Measurements from ENCODE around the gene SEC31A. TPM values are rescaled to one million over a fixed set of nuclear protein-coding genes. Genes with fewer than 3 reads are reported as not detected.
"Not testable (repeated sequence)": the region's sequence is repeated elsewhere in the genome, so short reads cannot be mapped to it uniquely, and the experiment has no call there.

Gene SEC31A
- total RNA-seq, 4 donors from 2014 or later = 117 to 458 (median 253) TPM

DNA sequence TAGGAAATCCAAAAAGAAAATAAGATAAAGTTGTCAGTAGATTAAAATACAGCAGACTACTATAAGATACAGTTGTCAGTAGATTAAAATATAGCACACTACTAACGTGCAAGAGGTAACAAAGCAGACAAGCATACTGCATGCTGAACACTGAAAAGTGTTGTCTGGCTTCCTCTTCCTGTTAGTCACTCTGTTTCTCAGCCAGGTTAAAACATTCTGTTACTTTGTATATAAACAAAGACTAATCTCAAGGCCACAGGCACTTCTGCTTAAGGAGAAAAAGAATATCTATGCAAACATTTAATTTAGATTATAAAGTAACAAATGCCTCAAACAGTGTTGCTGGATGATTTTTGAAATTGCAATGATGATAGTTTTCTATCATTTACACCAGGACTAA, 51.3 kb downstream of the SEC31A start:
- no peaks in the 10 kb centered on the region for H3K4me1 ChIP-seq
- no peaks in the 10 kb centered on the region for H3K9me3 ChIP-seq
- no peak overlapping the region for H3K4me3 ChIP-seq
- H3K27ac ChIP-seq = no peak overlapping the region
- DNase-seq = no peak
- intact Hi-C loops (cut with DNase I; ENCODE audit: low total_unique reads) = no loop called here
- TF ChIP-seq POLR2A (IDR thresholded peaks at IDR 0.05) = no peak
- TF ChIP-seq, protein P1, sequence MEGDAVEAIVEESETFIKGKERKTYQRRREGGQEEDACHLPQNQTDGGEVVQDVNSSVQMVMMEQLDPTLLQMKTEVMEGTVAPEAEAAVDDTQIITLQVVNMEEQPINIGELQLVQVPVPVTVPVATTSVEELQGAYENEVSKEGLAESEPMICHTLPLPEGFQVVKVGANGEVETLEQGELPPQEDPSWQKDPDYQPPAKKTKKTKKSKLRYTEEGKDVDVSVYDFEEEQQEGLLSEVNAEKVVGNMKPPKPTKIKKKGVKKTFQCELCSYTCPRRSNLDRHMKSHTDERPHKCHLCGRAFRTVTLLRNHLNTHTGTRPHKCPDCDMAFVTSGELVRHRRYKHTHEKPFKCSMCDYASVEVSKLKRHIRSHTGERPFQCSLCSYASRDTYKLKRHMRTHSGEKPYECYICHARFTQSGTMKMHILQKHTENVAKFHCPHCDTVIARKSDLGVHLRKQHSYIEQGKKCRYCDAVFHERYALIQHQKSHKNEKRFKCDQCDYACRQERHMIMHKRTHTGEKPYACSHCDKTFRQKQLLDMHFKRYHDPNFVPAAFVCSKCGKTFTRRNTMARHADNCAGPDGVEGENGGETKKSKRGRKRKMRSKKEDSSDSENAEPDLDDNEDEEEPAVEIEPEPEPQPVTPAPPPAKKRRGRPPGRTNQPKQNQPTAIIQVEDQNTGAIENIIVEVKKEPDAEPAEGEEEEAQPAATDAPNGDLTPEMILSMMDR (IDR thresholded peaks at IDR 0.05) = no peak
- no peaks in the 10 kb centered on the region for H3K27me3 ChIP-seq
- no peaks in the 10 kb centered on the region for H3K36me3 ChIP-seq

DNA sequence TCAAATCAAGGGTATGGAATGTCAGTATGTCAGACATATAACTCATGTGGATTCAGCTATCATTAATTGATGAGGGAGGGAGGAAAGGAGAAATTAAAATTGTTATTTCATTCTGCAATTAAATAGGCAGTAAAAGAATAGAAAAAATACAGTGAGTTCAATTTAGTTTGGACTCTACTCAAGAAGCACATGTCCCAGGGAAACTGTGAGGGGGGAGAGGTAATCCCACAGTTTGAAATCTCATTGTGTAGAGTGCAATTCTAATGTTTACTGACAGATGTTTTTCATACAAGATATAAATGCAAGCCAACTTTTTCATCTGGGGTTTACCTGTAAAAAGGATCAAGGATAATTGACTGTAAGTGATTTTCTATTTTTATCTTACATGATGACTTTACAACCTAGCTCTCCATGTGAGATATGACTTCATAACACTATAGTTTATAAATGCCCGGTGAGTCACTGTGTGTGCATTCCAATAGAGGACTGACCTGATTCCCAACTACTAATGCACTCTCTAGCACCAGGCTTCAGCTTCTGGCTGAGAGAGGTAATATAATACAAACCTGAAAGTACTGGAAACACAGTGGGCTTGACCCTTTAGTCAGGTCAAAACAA, 57.1 kb downstream of the SEC31A start:
- Histone ChIP-seq H3K27ac (no peak overlapping the region), H3K4me1 (no peaks in the 10 kb centered on the region), H3K4me3 (no peak overlapping the region), H3K9me3 (no peaks in the 10 kb centered on the region), H3K36me3 (no peaks in the 10 kb centered on the region), H3K27me3 (no peaks in the 10 kb centered on the region)
- intact Hi-C loops (cut with DNase I; ENCODE audit: low total_unique reads) = no loop called here
- TF ChIP-seq, protein P1 (IDR thresholded peaks at IDR 0.05) = no peak
- TF ChIP-seq POLR2A (IDR thresholded peaks at IDR 0.05) = no peak
- no peak for DNase-seq

DNA sequence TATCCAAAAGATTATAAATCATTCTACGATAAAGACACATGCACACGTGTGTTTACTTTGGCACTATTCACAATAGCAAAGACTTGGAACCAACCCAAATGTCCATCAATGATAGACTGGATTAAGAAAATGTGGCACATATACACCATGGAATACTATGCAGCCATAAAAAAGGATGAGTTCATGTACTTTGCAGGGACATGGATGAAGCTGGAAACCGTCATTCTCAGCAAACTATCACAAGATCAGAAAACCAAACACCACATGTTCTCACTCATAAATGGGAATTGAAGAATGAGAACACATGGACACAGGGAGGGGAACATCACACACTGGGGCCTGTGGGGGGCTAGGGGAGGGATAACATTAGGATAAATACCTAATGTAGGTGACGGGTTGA, 57.9 kb downstream of the SEC31A start:
- H3K27ac ChIP-seq; H3K4me1 ChIP-seq; H3K27me3 ChIP-seq; DNase-seq; H3K36me3 ChIP-seq; H3K4me3 ChIP-seq; intact Hi-C loops (cut with DNase I; ENCODE audit: low total_unique reads); H3K9me3 ChIP-seq: not testable (repeated sequence)

DNA sequence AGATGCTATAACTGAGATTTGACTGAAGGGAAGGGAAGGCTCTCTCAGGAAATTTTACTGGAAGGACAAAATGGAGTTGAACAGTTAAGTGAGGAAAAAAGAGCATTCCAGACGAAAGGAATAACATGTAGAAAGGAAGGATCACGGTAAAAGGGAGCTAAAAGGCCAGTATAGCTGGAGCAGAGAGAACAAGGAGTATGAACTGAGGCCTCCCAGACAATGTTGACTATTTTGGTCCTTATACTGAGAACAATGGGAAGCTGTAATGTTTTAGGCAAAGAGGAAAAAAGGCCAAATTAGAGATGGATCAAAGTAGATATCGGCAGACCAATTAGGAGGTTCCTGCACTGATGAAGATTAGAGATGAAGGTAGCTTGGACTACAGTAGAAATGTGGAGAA, 65.5 kb downstream of the SEC31A start:
- Histone ChIP-seq H3K4me3 (no peak overlapping the region), H3K4me1 (no peaks in the 10 kb centered on the region), H3K36me3 (no peaks in the 10 kb centered on the region), H3K27ac (no peak overlapping the region), H3K9me3 (no peaks in the 10 kb centered on the region), H3K27me3 (no peaks in the 10 kb centered on the region)
- no peak for TF ChIP-seq POLR2A (IDR thresholded peaks at IDR 0.05)
- TF ChIP-seq, protein P1 (IDR thresholded peaks at IDR 0.05) = no peak
- intact Hi-C loops (cut with DNase I; ENCODE audit: low total_unique reads) = no loop called here
- no peak for DNase-seq

DNA sequence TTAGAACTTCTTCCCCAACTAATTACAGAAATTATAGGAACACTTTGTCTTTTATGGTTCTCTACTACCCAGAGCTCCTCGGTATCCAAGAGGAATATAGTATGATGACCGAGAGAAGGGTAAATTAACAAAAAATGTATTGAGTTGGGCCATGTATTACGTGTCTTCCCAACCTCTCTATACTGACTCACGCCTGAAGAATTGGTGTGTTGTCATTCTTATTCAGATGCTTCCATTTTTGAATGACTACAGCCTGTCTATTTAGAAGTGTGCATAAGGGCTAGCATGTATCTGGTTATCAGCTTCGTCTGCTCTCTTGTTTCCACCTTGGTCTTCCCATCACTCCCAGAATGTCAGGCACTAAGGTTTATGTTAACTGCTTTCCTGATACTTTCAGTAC, 67.9 kb downstream of the SEC31A start:
- Histone ChIP-seq H3K4me1 (no peaks in the 10 kb centered on the region), H3K9me3 (no peaks in the 10 kb centered on the region), H3K4me3 (no peak overlapping the region), H3K27me3 (no peaks in the 10 kb centered on the region), H3K36me3 (no peaks in the 10 kb centered on the region), H3K27ac (no peak overlapping the region)
- DNase-seq = no peak
- TF ChIP-seq, protein P1 (IDR thresholded peaks at IDR 0.05) = no peak
- no peak for TF ChIP-seq POLR2A (IDR thresholded peaks at IDR 0.05)
- intact Hi-C loops (cut with DNase I; ENCODE audit: low total_unique reads) = no loop called here

DNA sequence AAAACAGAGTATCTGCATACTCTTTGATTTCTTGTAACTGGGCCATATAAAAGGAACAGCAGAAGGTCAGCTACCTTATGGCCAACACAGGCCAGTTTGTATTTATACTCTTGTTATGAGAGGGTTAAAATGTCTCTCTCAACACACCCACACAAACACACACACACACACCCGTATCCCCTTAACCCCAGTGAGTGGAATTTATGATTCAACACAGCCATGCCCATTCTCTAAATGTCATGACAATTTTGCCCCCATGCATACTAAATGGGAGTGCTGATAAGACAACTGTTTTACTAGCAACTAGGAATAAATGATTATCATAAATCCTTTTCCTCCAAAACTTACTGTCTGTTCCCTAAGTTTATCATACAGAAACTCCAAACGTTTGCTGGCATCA, 70.3 kb downstream of the SEC31A start:
- no peak for TF ChIP-seq POLR2A (IDR thresholded peaks at IDR 0.05)
- TF ChIP-seq, protein P1 (IDR thresholded peaks at IDR 0.05) = no peak
- H3K4me3 ChIP-seq = no peak overlapping the region
- no peaks in the 10 kb centered on the region for H3K4me1 ChIP-seq
- H3K27ac ChIP-seq = no peak overlapping the region
- no peaks in the 10 kb centered on the region for H3K36me3 ChIP-seq
- intact Hi-C loops (cut with DNase I; ENCODE audit: low total_unique reads) = no loop called here
- H3K27me3 ChIP-seq = no peaks in the 10 kb centered on the region
- DNase-seq = no peak
- no peaks in the 10 kb centered on the region for H3K9me3 ChIP-seq

Data from uterus (tissue), 4 donors.